Measurements from ENCODE around the gene CLMN.

Gene CLMN, protein sequence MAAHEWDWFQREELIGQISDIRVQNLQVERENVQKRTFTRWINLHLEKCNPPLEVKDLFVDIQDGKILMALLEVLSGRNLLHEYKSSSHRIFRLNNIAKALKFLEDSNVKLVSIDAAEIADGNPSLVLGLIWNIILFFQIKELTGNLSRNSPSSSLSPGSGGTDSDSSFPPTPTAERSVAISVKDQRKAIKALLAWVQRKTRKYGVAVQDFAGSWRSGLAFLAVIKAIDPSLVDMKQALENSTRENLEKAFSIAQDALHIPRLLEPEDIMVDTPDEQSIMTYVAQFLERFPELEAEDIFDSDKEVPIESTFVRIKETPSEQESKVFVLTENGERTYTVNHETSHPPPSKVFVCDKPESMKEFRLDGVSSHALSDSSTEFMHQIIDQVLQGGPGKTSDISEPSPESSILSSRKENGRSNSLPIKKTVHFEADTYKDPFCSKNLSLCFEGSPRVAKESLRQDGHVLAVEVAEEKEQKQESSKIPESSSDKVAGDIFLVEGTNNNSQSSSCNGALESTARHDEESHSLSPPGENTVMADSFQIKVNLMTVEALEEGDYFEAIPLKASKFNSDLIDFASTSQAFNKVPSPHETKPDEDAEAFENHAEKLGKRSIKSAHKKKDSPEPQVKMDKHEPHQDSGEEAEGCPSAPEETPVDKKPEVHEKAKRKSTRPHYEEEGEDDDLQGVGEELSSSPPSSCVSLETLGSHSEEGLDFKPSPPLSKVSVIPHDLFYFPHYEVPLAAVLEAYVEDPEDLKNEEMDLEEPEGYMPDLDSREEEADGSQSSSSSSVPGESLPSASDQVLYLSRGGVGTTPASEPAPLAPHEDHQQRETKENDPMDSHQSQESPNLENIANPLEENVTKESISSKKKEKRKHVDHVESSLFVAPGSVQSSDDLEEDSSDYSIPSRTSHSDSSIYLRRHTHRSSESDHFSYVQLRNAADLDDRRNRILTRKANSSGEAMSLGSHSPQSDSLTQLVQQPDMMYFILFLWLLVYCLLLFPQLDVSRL

DNA sequence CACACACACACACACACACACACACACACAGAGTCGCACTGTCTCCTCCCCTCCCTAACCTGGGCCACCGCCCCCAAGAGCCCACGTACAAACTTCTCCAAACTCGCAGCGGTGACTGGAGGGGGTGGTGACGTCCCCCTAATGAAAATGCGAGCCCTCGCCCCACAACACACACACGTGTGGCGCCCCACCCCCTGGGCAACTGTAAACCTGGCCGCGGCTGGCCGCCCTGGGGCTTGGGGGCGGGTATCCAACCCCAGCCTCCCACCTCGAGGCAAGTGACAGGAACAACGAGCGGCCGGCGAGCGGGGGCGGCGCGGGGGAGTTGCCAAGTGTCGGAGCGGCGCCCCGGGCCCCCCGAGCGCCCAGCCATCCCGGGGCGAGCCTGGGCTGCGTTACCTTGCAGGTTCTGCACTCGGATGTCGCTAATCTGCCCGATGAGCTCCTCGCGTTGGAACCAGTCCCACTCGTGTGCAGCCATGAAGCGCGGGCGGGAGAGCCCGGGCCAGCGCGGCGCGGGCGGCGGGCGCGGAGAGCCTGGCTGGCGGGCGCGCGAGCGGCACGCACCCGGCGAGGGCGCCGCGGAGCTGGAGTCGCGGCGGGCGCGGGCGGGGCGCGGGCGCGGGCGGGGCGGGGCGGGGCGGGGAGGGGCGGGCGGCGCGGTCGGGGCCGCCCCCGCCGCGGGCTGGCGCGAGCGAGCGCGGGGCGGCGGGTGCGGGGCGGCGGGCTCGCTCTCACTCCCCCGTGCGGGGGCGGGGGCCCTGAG is at the start of gene CLMN:
Gene CLMN (minus strand): TSS at position 597 of the 766 bp plus-strand sequence. CDS start 116 bp downstream, at position 481.
- DNase-seq, result no peak

DNA sequence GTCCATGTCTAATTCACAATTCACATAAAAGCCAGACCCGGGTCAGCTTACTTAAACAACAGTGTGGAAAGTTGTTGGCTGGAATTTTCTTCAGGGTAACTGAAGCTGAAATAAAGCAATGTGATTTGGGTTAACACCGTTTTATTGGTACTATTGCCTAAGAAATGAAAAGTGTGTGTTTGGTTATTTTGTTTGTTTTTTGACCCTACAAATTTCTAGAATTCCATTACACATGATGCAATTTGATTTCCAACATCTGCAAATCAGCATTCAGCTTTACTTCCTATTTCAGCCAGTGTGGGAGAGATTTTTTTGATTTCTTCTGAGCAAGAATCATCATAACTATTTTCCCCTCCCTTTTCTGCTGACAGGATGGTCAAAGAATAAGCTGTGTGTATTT is 45.7 kb upstream of the CLMN start:
- DNase-seq, result no peak

DNA sequence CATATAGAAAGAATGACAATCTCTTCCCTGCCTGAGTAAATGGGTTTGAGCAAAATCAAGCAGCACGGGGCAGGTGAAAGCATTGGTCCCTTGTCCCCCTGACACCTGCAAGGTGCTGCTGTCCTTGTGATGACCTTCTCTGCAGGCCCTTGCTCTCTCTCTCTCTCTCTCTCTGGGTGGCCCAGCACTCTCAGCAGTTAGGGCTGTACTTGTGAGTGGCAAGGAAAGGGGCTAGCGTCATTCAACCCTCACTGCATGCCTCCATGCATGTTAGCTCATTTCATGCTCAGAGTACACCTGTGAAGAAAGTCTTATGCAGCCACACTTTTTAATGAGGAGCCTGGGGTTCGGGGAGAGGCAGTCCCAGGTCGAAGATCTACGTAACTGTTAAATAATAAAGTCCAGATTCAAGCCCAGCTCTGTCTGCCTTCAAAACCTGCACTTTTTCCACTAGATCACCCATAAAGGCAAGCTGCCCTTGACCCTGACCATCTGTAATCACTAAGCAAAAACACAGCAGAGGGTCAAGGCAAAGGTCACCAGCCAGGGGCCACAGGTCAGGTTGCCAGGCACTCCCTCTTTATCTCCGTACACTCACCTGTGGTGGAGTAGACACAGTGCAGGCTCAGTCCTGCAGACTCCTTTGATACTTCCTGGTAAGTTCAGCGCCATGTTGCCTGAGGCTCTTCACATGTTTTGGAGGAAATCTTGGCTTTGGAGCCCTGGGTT is 44.9 kb upstream of the CLMN start:
- DNase-seq, result no peak

DNA sequence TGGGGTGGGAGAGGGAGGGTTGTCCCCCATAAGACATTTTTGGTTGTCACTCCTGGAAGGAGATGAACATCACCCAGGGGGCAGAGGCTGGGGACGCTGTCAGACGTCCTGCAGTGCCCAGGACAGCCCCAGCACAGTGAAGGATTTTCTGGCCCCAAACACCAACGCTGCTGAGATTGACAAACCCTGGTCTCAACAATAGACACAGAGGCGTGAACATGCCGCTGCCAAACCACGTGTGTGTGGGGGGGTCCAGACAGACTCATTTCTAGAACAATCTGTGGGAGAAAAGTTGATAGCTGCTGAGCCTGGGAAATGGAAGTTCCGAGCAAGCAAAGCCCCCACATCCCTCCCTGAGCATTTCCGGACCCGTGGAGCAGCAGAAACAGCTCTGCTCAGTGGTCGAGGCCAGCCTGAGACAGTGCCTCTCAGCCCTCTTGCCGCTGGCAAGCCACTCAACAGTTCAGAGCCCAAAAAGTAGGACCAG is 43.8 kb upstream of the CLMN start:
- no peak for DNase-seq

DNA sequence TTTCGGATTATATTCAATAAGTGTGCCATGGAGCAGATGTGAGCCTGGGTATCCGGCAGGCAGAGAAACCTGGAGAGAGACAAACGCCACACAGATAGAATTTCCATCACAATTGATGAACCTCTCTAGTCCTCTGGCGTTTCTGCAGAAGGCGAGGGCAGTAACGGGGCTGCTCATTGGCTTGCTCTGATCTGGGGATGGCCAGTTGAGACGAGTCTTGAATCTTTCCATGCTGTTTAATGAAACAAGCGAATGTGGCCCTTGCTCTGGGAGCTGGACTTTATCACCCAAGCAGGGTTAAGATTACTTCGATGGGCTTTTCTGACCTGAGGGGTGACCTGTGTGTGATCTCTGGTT is 42.4 kb upstream of the CLMN start:
- no peak for DNase-seq

DNA sequence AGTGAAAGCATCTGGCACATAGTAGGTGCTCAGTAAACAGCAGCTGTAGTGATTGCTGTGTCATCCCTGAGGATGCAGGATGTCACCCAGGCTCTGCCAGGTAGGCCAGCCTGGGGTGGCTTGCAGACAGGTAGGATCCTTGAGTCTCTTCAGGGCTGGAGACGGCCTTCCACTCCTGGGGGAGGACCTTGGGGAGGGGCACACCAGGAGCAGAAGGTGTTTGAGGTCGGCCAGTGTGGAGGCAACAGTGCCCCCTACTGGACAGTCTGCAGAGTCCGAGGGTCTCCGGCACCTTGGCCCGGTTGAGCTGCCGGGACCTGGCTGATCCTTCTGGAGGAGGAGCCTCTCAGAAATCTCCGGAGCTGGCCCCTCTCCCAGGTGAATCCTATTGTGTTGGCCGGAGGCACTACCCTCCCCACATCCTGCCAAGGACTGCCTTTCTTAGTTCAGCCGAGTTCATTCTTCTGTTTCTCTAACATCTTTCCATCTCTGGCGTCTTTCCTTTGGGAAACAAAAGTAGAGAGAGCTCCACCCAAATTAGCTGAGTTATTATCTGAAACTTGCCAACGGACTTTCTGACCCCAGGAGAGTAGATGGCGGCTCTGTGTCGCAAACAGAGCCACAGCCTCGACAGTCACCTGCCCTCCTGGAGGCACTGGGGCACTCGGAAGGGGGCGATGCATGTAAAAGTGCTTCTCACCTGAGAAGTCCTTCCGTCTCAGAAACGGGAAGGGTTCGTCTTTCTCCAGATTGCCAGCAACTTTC is 41.8 kb upstream of the CLMN start:
- no peak for DNase-seq

DNA sequence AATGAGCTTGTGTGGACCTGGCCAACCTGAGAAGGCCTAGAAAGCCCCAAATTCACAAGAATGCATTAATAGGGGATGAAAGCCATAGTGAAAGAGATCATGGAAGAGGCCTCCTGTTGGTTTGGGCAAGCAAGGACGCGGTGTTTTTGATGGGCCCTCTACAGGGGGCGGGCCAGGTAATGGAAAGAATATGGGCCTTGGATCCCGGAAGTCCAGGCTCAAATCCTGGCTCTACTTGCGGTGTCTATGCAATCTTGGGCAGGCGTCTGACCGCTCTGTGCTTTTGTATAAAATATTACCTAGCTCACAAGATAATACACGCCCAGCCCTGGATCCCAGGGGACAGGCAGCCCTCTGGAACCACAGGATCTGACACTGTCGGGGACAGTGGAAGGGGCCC is 41.1 kb upstream of the CLMN start:
- no peak for DNase-seq

DNA sequence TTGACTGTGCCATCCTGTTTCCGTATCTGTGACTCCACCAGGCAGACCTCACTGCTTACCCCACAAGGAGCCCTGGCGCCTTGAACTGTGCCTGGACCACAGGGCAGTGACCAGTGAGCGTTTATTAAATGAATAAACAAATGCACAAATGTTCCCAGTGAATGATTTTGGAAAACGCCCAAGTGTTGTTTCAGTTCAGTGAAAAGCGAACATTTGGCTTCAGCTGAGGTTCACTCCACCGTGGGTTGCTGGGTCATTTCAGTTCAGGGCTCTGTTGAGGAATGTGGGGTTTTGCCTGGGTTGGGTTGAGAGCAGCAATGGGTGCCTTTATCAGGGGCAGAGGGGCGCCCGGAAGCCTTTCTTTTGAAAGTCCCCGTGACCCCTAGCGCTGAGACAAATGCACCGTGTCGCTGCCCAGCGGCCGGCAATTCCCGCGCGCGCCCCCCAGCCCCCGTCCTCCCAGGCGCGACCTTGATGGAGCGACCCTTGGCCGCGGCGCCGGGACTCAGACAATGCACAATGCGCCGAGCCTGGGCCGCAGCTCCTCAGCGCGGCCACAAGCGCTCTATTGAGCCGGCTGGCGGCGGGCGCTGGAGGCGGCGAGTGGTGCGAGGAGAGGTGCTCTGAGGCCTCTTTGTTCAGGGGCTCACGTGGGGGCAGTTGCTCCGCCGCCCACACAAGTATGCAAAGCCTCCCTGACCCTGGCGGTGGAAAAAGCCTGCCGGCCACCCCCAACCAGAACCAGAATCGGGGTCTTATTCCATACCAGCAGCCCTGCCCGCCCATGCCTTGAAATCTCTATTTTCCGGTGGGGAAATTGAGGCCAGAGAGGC is 40.5 kb upstream of the CLMN start:
- no peak for DNase-seq

DNA sequence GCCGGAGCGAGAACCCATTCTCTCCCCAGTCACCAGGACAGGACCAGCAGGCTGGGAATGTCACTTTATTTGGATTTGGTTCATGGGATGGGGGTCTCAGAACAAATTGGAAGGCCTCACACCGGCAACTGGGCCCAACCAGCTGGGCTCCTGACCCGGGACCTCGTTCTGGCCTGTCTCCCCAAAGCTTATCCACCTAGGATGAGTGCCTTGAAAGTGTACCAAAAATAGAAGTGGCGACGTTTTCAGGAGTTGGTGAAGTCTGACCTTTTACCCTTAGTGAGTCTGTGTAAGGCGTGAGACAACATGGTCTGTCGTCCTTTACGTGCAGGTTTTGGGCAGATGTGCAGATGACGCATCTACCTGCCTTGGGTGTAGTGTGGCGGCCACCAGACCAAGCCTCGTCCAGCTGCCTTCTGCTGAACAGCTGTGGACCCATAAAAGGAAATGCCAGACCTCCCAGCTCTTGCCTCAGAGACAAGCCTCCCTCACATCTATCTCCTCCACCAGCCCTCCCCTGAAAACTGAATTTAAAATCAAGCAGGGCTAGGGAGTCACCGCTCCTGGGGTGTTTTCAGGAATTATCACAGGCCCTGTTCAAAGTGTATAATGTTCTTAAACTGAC is 36.6 kb upstream of the CLMN start:
- no peak for DNase-seq

DNA sequence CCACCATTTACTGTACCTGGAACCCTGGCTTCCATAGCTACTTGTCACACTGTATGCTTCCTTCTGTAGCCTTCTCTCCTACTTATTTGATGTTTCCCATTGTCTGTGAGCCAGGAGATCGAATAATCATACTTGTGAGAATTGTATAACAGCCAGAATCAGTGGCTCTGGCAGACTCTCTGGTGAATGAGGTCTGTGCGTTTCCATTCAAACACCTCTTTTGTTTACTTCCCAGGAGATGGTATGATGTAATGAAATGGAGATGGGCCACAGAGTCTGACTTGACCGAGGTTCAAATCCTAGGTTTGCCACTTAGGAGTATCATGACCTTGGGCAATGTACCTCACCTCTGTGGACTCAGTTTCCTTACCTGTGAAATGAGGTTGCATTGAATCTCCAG is 35.7 kb upstream of the CLMN start:
- DNase-seq, result no peak

DNA sequence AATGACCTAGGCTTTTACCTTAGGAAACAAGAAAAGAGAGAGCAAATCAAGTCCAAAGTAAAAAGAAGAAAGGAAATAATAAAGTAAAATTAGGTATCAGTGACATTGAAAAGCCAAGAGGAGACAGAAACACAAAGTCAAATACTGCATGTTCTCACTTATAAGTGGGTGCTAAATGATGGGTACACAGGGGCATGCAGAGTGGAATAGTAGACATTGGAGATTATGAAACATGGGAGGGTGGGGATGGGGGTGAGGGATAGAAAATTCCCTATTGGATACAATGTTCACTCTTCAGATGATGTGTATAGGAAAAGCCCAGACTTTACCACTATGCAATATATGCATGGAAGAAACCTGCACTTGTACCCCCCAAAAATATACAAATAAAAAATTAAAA is 35.1 kb upstream of the CLMN start:
- no peak for DNase-seq

DNA sequence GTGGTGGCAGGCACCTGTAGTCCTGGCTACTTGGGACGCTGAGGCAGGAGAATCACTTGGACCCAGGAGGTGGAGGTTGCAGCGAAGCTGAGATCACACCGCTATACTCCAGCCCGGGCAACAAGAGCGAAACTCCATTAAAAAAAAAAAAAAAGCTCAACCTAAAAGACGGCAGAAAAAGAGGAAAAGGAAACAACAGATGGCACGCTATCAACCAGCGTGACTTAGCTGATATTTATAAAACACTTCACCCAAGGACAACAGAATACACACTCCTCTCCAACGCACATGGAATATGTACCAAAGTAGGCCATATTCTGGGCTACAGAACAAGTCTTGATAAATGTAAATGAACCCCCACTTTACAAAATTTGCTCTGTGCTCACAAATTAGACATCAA is 34.0 kb upstream of the CLMN start:
- no peak for DNase-seq

DNA sequence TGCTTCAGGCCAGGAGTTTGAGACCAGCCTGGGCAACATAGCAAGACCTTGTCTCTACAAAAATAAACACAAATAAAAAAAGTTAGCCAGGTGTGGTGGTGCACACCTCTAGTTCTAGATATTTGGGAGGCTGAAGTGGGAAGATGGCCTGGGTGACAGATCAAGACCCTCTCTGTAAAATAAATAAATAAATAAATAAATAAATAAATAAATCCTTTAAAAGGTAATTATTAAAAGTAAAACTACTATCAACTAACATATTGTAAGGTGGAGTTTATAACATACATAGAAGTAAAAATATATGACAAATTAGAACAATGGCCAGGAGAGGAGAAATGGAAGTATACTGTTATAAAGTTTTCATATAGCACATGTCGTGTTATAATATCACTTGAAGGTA is 33.3 kb upstream of the CLMN start:
- DNase-seq, result no peak

DNA sequence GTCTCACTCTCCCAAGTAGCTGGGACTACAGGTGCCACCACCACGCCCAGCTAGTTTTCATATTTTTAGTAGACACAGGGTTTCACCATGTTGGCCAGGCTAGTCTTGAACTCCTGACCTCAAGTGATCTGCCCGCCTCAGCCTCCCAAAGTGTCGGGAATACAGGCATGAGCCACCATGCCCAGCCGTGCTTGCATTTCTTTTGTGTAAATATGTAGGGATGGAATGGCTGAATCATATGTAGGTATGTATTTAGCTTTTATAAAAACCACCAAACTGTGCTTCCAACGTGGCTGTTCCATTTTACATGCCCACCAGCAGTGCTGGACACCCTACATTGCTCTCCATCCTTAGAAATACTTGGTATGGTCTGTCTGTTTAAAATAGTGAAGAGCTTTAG is 32.8 kb upstream of the CLMN start:
- no peak for DNase-seq

DNA sequence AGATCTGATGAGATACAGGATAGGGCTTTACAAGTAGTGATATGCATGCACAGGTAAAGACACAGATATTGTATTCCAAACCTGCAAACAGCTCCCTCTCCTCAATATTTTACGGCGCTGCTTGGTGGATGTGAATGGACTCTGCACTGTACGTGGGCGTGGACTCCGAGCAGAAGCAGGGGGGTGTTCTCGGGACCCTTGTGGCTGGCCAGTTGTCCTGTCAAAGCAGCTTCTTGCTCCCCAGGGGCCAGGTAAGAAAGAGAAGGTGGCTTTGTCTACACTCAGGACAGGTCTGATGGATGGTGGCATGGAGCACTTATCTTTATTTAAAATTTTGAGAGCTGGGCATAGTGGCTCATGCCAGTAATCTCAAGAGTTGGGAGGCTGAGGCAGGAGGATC is 29.5 kb upstream of the CLMN start:
- no peak for DNase-seq

DNA sequence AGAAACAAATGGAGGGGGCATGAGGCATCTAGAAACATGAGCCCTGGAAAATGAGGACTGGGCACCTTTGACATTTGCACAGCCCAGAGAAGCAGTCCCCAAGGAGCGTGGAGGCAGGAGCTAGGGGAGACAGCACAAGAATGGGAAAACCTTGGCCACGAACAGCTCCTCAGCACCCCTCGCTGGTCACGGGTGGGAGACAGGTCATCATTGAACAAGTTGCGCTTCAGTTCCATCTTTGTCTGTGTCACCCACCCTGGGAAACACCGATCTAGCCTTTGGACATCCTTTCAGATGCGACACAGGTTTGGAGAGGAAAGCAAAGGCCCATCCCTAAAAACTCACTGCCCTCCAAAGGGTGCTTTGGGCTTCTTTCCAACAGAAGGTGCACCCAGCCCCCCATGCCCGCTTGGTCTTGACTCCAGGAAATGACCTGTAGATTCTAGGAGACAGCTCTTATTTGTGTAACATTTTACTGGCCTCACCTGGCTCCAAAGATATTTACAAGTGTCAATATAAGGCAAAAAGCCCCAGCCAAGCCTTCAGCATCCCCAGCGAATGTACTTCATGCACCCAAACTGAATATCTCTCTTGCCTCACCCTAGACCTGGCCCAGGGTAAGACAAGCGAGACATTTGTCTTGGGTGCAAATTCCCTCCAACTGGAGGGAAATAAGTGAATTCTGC is 28.8 kb upstream of the CLMN start:
- no peak for DNase-seq

DNA sequence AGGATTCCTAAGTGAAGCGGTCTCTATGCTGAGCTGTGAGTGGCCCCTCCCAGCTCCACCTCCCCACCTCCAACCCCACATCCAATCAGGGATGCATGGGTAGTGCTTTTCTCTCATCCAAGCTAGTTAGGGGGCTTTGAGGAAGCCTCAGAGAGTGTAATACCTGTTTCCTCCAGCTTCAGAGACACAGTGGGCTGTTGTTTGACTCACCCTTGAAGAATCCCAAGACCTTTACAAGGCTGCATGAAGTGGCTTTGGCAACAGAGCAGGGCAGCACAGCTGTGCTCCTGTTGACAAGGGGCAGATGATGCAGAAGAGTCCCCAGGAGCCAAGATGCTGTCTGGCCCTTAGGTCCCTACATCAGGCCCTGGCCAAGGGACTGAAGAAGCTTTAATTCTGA is 27.1 kb upstream of the CLMN start:
- DNase-seq, result no peak

DNA sequence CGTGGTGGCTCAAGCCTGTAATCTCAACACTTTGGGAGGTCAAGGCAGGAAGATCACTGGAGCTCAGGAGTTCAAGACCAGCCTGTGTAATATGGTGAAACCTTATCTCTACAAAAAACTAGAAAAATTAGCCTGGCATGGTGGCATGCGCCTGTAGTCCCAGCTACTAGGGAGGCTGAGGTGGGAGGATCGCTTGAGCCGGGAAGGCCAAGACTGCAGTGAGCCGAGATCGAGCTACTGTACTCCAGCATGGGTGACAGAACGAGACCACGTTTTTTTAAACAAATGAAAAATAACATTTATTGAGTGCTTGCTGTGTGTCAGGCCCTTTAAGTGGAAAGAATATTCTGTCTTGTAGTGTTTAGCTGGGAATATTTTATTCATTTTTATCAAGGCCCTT is 26.6 kb upstream of the CLMN start:
- no peak for DNase-seq

DNA sequence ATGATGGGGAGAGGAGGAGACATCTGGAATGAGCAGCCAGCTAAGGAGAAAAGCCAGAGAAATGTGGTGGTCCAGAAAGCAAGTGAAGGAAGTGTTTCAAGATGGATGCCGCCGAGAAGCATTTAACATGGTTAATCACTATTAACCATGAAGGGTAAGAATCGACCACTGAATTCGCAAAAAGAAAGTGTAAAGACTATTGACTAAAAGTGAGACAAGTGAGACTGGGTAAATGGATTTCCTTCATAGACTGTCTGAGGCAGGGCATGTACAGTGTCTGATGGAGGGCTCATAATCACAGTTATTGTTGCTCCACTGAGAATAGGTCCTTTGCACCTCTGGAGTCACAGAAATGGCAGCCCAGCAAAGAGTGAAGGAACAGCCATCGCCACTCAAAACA is 25.3 kb upstream of the CLMN start:
- no peak for DNase-seq

DNA sequence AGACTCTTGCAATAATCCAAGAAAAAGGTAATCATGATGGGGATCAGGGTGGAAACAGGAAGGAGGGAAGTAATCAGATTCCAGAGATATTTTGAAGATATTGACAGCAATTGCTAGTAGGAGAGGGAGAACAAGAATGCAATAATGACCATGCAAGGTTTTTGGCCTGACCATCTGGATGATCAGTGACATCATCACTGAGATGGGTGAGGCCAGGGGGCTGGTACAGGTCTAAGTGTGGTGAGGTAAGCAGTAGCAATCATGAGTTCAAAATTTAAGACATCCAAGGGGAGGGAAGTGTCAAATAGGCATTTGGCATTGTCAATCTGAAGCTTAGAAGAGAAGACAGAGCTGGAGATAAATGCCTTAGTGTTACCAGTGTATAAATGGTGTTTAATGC is 24.8 kb upstream of the CLMN start:
- no peak for DNase-seq
